K562 (cell line): ENCODE data around the gene METTL25. TPM values are rescaled to one million over a fixed set of nuclear protein-coding genes. Genes with fewer than 3 reads are reported as not detected.

Experiments
- CSDE1 ChIP-seq, 2 experiments: fragments of 450-650 bp; IDR thresholded peaks; 2 replicates each; pipeline ENCODE4 v1.6.1; 2016; ENCODE audit warnings: mild to moderate bottlenecking in 1 of 2
- ZFP30 ChIP-seq: fragments of 250-450 bp; sonication (Bioruptor Pico); IDR thresholded peaks from 2 replicates; pipeline ENCODE4 v1.8.0; 2022; ENCODE audit warnings: moderate library complexity, mild to moderate bottlenecking, inconsistent platforms, borderline replicate concordance
- ZNF347 ChIP-seq: fragments of 450-650 bp; formaldehyde crosslinking; IDR thresholded peaks from 2 replicates; pipeline ENCODE4 v1.4.0; 2020; ENCODE audit warnings: low read depth, mild to moderate bottlenecking, moderate library complexity
- polyA plus RNA-seq, 8 experiments: library from polyadenylated mRNA; depleted of rRNA in 4 of 8; stranded (reverse) in 5 of 8; unstranded in 3 of 8; fragments of >200 nt; fragmentation: Nextera tagmentation in 2 of 8; fragmentation: Illumina TruSeq in 1 of 8; extraction: Ambion mirVana in 2 of 8; extraction: Trizol in 1 of 8; gene quantifications; 2 replicates each; pipeline versions ENCODE4 v1.2.1 to v1.2.3, GENCODE V29; 2011 to 2014; ENCODE audit warnings: inconsistent platforms in 1 of 8, missing spikeins in 1 of 8
- total RNA-seq, 7 experiments: library from RNA; depleted of rRNA in 6 of 7; stranded (reverse); fragments of >200 nt in 6 of 7; fragmentation: Illumina TruSeq in 2 of 7; extraction: Trizol in 2 of 7; gene quantifications; 2 replicates each; pipeline versions ENCODE4 v1.2.1 to v1.2.3, GENCODE V29; 2011 to 2021; ENCODE audit warnings: low replicate concordance in 1 of 7
- TF ChIP-seq, protein P1 (sequence below): sonication (generic); formaldehyde crosslinking; IDR thresholded peaks from 2 replicates; pipeline ENCODE4 v1.8.0; 2023; ENCODE audit warnings: mild to moderate bottlenecking, missing genetic modification reagents
- TF ChIP-seq, protein P2 (sequence below): fragments of 450-650 bp; IDR thresholded peaks from 2 replicates; pipeline ENCODE4 v1.6.1; 2016; ENCODE audit warnings: missing biosample characterization, missing genetic modification characterization
- TF ChIP-seq, protein P3 (sequence below): fragments of 450-650 bp; IDR thresholded peaks from 2 replicates; pipeline ENCODE4 v1.6.1; 2016; ENCODE audit warnings: mild to moderate bottlenecking

METTL25 gene
- total and polyA plus RNA-seq, 9 of the 15 experiments (the other 6 are each of a cell fraction or from before 2014, with no cell fraction given): 0.50 to 2.4 (median 1.9) TPM

DNA sequence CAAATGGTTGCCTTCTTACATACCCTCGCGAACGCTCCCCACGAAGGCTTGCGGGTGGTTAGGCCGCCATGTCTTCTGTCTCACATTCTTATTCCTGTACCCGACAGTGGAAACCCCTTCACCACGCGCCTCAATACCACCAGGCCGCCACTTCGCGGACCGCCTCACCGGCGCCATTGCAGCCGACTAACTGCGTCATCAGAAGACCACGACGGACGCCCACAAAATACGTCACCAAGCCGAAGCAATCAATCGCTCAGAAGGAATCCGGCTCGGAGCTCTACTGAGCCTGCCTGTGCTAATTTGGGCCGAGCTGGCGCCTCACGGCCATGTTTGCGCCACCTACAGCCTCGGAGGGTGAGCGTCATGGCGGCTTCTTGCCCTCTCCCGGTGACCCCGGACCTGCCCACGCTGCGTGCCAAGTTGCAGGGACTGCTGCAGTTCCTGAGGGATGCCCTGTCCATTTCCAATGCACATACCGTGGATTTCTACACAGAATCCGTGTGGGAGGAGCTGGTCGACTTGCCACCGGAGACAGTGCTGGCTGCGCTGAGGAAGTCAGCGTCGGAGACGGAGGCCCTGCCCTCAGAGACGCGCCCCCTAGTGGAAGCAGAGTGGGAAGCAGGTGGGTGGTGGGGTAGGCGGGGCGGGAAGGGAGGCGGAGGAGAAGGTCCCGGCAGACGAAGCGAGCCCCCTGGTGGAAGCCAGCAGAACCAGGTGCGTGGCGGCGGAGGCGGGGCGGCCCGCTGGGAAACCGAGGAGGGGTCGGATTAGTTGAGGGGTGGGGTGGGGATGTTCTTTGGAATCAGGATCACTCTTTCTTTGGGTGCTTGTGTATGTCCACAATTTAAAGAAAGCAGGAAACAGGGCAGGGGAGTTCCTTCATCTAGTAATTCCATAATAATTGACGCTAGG is at the start of gene METTL25, which contains the start of gene CCDC59 (continued):
- TF ChIP-seq, protein P1, sequence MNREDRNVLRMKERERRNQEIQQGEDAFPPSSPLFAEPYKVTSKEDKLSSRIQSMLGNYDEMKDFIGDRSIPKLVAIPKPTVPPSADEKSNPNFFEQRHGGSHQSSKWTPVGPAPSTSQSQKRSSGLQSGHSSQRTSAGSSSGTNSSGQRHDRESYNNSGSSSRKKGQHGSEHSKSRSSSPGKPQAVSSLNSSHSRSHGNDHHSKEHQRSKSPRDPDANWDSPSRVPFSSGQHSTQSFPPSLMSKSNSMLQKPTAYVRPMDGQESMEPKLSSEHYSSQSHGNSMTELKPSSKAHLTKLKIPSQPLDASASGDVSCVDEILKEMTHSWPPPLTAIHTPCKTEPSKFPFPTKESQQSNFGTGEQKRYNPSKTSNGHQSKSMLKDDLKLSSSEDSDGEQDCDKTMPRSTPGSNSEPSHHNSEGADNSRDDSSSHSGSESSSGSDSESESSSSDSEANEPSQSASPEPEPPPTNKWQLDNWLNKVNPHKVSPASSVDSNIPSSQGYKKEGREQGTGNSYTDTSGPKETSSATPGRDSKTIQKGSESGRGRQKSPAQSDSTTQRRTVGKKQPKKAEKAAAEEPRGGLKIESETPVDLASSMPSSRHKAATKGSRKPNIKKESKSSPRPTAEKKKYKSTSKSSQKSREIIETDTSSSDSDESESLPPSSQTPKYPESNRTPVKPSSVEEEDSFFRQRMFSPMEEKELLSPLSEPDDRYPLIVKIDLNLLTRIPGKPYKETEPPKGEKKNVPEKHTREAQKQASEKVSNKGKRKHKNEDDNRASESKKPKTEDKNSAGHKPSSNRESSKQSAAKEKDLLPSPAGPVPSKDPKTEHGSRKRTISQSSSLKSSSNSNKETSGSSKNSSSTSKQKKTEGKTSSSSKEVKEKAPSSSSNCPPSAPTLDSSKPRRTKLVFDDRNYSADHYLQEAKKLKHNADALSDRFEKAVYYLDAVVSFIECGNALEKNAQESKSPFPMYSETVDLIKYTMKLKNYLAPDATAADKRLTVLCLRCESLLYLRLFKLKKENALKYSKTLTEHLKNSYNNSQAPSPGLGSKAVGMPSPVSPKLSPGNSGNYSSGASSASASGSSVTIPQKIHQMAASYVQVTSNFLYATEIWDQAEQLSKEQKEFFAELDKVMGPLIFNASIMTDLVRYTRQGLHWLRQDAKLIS (CRISPR knock-in tag): peak; percentile 93
- TF ChIP-seq CSDE1 (IDR thresholded peaks at IDR 0.05) (peak in 1 of 2 experiments; percentile 93; a peak in 2 of 4 replicates), ZFP30 (CRISPR knock-in tag) (no peak), ZNF347 (no peak)
- TF ChIP-seq, protein P2, sequence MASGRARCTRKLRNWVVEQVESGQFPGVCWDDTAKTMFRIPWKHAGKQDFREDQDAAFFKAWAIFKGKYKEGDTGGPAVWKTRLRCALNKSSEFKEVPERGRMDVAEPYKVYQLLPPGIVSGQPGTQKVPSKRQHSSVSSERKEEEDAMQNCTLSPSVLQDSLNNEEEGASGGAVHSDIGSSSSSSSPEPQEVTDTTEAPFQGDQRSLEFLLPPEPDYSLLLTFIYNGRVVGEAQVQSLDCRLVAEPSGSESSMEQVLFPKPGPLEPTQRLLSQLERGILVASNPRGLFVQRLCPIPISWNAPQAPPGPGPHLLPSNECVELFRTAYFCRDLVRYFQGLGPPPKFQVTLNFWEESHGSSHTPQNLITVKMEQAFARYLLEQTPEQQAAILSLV: no peak
- TF ChIP-seq, protein P3, sequence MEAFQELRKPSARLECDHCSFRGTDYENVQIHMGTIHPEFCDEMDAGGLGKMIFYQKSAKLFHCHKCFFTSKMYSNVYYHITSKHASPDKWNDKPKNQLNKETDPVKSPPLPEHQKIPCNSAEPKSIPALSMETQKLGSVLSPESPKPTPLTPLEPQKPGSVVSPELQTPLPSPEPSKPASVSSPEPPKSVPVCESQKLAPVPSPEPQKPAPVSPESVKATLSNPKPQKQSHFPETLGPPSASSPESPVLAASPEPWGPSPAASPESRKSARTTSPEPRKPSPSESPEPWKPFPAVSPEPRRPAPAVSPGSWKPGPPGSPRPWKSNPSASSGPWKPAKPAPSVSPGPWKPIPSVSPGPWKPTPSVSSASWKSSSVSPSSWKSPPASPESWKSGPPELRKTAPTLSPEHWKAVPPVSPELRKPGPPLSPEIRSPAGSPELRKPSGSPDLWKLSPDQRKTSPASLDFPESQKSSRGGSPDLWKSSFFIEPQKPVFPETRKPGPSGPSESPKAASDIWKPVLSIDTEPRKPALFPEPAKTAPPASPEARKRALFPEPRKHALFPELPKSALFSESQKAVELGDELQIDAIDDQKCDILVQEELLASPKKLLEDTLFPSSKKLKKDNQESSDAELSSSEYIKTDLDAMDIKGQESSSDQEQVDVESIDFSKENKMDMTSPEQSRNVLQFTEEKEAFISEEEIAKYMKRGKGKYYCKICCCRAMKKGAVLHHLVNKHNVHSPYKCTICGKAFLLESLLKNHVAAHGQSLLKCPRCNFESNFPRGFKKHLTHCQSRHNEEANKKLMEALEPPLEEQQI: peak; percentile 93
